Fibroblast of the conjunctiva (primary cell): Measurements from ENCODE around the gene ENGASE.

Experiments used
- DNase-seq: peaks from one replicate; pipeline ENCODE4 v3.0.0-alpha.2; 2010; ENCODE audit warnings: low read depth

The ENGASE gene

GRCh38 chr17:79114458-79115301, 40.1 kb downstream of the ENGASE start:
- no peak for DNase-seq

- DNase-seq: no peak
Observed at GRCh38 chr17:79115487-79115886, 40.9 kb downstream of the ENGASE start.

GRCh38 chr17:79116575-79117368, 42.1 kb downstream of the ENGASE start:
- DNase-seq: no peak

- DNase-seq: no peak
Observed at GRCh38 chr17:79117905-79118487, 43.4 kb downstream of the ENGASE start.

- DNase-seq: no peak
Observed at GRCh38 chr17:79118924-79119323, 44.3 kb downstream of the ENGASE start.

GRCh38 chr17:79120259-79120658, 45.6 kb downstream of the ENGASE start:
- no peak for DNase-seq

GRCh38 chr17:79123988-79124387, 49.4 kb downstream of the ENGASE start:
- no peak for DNase-seq

- no peak for DNase-seq
Observed at GRCh38 chr17:79124513-79125209, 50.0 kb downstream of the ENGASE start.

- no peak for DNase-seq
Observed at GRCh38 chr17:79125503-79125902, 50.9 kb downstream of the ENGASE start.

GRCh38 chr17:79126139-79126538, 51.5 kb downstream of the ENGASE start:
- DNase-seq: no peak

- no peak for DNase-seq
Observed at GRCh38 chr17:79127534-79128135, 53.0 kb downstream of the ENGASE start.

GRCh38 chr17:79129523-79129922, 54.9 kb downstream of the ENGASE start:
- no peak for DNase-seq

GRCh38 chr17:79130536-79131273, 56.1 kb downstream of the ENGASE start:
- DNase-seq: no peak

GRCh38 chr17:79131274-79131635, 56.6 kb downstream of the ENGASE start:
- DNase-seq: no peak

GRCh38 chr17:79131701-79132100, 57.1 kb downstream of the ENGASE start:
- no peak for DNase-seq

GRCh38 chr17:79132271-79133064, 57.8 kb downstream of the ENGASE start:
- no peak for DNase-seq

- no peak for DNase-seq
Observed at GRCh38 chr17:79133214-79133613, 58.6 kb downstream of the ENGASE start.

GRCh38 chr17:79133985-79134384, 59.4 kb downstream of the ENGASE start:
- no peak for DNase-seq

- DNase-seq: no peak
Observed at GRCh38 chr17:79135011-79135410, 60.4 kb downstream of the ENGASE start.
